Upper lobe of right lung (tissue), 1 donor: Measurements from ENCODE around the gene KRT74. TPM values are rescaled to one million over a fixed set of nuclear protein-coding genes. Genes with fewer than 3 reads are reported as not detected.

Experiments used
- ATAC-seq: fragments of 200-7000 bp; cut with Tn5 transposase; one replicate; pipeline ENCODE4 v1.9.1; 2020; ENCODE audit warnings: mild to moderate bottlenecking, moderate library complexity
- DNase-seq: peaks from one replicate; pipeline ENCODE4 v3.0.0-alpha.2; 2020
- H3K27ac ChIP-seq: fragments of 200-600 bp; one replicate; pipeline ENCODE4 v1.8.0; 2022
- H3K27me3 ChIP-seq: fragments of 200-600 bp; one replicate; pipeline ENCODE4 v1.8.0; 2022; ENCODE audit warnings: mild to moderate bottlenecking
- H3K36me3 ChIP-seq: fragments of 200-600 bp; one replicate; pipeline ENCODE4 v1.8.0; 2022
- H3K4me1 ChIP-seq: fragments of 200-600 bp; one replicate; pipeline ENCODE4 v1.8.0; 2022
- H3K4me3 ChIP-seq: fragments of 200-600 bp; one replicate; pipeline ENCODE4 v1.8.0; 2022; ENCODE audit warnings: mild to moderate bottlenecking
- H3K9me3 ChIP-seq: fragments of 200-600 bp; one replicate; pipeline ENCODE4 v1.8.0; 2022
- intact Hi-C: fragments of 100-400 bp; cut with DNase I; formaldehyde crosslinking; loops from one replicate; pipeline ENCODE4 v1.11.0; 2022
- total RNA-seq: library from RNA; stranded (reverse); fragmentation: NEBNext Ultra II Directional; extraction: Animal tissue kit (Norgen Biotek cat#: 25700); gene quantifications from one replicate; pipeline ENCODE4 v1.2.1, GENCODE V29; 2021
- TF ChIP-seq, protein P1 (sequence below): fragments of 200-600 bp; IDR thresholded peaks from one replicate; pipeline ENCODE4 v1.8.0; 2022; ENCODE audit warnings: antibody characterized with exemption
- donor health status: DM: no; HTN: yes; CAD: no; lungs with severe emphysema.

Gene KRT74
- total RNA-seq, 1 donor from 2014 or later: not detected

DNA sequence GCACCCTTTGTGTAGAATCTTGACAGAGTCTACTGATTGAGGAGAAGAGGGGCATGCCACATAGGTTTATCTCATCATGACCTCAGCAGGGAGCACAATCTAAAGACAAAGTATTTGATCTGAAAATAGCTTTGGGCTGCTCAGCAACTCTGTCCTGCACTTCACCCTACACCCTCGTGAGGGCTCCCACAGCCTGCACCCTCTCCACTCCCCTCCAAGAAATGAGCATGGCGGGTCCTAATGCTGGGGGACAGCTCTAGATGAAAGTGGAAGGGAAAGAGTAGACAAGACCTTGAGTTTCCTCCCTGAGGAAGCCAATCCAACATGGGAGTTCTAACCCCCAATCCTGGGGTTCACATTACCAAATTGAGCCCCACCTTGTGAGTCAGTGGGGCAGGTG, 42.7 kb downstream of the KRT74 start:
- Histone ChIP-seq H3K4me1 (no peaks in the 10 kb centered on the region), H3K36me3 (no peaks in the 10 kb centered on the region), H3K9me3 (no peaks in the 10 kb centered on the region), H3K27ac (no peak overlapping the region), H3K27me3 (no peaks in the 10 kb centered on the region), H3K4me3 (no peak overlapping the region)
- ATAC-seq (no peak), DNase-seq (peak; percentile 18)
- intact Hi-C loops: no loop called here
- TF ChIP-seq, protein P1, sequence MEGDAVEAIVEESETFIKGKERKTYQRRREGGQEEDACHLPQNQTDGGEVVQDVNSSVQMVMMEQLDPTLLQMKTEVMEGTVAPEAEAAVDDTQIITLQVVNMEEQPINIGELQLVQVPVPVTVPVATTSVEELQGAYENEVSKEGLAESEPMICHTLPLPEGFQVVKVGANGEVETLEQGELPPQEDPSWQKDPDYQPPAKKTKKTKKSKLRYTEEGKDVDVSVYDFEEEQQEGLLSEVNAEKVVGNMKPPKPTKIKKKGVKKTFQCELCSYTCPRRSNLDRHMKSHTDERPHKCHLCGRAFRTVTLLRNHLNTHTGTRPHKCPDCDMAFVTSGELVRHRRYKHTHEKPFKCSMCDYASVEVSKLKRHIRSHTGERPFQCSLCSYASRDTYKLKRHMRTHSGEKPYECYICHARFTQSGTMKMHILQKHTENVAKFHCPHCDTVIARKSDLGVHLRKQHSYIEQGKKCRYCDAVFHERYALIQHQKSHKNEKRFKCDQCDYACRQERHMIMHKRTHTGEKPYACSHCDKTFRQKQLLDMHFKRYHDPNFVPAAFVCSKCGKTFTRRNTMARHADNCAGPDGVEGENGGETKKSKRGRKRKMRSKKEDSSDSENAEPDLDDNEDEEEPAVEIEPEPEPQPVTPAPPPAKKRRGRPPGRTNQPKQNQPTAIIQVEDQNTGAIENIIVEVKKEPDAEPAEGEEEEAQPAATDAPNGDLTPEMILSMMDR: no peak

DNA sequence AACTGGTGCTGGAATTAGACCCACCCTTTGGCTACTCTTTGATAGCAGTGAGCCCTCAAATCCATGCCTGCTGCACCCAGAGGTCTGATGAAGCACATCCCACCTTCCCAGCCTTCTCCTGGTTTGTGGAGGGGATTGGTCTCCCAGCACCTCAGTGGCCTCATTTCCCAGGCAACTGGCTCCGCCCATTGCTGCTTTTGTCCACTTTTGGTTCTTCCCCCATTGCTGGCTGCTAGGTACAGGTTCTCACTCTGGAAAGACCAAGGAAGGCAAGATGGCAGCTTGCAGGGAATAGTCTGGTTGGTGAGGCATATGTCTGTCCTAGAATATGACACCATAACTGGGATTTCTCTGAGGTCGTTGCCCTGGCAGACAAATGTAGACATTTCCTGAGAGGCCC, 43.3 kb downstream of the KRT74 start:
- DNase-seq (peak; percentile 48), ATAC-seq (no peak)
- H3K9me3 ChIP-seq: no peaks in the 10 kb centered on the region
- TF ChIP-seq, protein P1: no peak
- H3K4me1 ChIP-seq: no peaks in the 10 kb centered on the region
- no peak overlapping the region for H3K4me3 ChIP-seq
- H3K27ac ChIP-seq: no peak overlapping the region
- no peaks in the 10 kb centered on the region for H3K27me3 ChIP-seq
- H3K36me3 ChIP-seq: no peaks in the 10 kb centered on the region
- intact Hi-C loops: no loop called here

DNA sequence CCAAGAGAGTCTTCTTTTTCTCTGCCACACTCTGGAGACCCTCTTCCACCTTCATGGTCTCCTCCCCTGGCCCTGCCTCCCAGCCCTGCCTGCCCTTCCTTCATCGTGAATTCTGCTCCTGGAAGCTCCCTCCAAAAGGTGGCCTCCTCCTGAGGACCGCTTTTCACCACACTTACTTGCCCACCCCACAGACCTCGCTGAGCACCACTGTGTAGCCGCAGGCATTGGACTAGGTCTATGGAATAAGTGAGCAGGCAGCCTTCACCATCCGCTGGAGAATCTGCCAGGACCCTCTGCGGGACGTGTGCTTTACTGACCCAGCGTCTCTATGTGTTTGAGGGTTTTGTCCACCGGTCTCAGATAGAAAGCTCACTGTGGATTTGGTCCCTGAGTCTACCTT, 43.8 kb downstream of the KRT74 start:
- no peaks in the 10 kb centered on the region for H3K4me1 ChIP-seq
- H3K27ac ChIP-seq: no peak overlapping the region
- intact Hi-C loops: no loop called here
- no peaks in the 10 kb centered on the region for H3K27me3 ChIP-seq
- no peaks in the 10 kb centered on the region for H3K9me3 ChIP-seq
- TF ChIP-seq, protein P1: no peak
- H3K36me3 ChIP-seq: no peaks in the 10 kb centered on the region
- DNase-seq: no peak
- no peak overlapping the region for H3K4me3 ChIP-seq
- no peak for ATAC-seq

DNA sequence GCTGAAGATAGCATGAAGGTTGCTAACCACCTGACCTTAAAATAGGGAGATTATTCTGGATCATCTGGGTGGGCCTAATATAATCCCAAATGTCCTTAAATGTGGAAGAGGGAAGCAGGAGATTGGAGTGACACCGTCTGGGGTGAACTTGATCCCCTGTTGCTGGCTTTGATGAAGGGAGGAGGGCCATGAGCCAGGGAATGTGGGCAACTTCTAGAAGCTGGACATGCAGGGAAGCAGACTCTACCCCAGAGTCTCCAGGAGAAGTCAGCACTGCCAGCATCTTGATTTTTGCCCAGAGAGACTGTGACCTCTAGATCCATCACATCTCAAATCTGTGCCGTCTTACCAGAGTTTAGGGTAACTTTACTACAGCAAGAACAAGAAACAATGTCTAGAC, 44.2 kb downstream of the KRT74 start:
- H3K9me3 ChIP-seq: no peaks in the 10 kb centered on the region
- intact Hi-C loops: no loop called here
- H3K27me3 ChIP-seq: no peaks in the 10 kb centered on the region
- no peak overlapping the region for H3K27ac ChIP-seq
- no peaks in the 10 kb centered on the region for H3K36me3 ChIP-seq
- no peak overlapping the region for H3K4me3 ChIP-seq
- no peak for ATAC-seq
- TF ChIP-seq, protein P1: no peak
- no peaks in the 10 kb centered on the region for H3K4me1 ChIP-seq
- no peak for DNase-seq

DNA sequence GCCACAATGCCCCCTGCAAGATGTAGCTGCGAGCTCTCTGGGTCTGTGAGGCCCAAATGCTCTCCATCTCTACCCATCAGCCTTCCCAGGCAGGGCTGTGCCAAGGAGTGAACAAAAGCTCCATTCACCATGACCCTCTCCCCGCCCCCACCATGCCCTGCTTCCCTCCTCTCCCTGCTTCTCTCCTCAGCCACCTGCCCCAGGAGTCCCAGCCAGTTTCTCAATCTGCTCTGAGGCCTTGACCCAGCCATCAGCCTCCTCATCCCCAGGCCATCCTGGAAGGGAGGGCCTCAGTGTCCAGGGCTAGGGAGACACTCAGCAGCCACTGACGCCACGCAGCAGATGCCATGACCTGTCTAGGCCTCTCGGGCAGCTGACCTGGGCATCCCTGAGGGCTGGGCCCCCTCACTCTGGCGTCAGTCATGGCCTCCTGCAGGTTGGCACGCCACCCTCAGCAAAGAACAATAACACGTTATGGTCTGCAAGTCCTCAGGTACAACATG, 45.0 kb downstream of the KRT74 start:
- no peak overlapping the region for H3K4me3 ChIP-seq
- no peaks in the 10 kb centered on the region for H3K4me1 ChIP-seq
- no peaks in the 10 kb centered on the region for H3K36me3 ChIP-seq
- TF ChIP-seq, protein P1: no peak
- H3K9me3 ChIP-seq: no peaks in the 10 kb centered on the region
- intact Hi-C loops: no loop called here
- DNase-seq (no peak), ATAC-seq (no peak)
- no peak overlapping the region for H3K27ac ChIP-seq
- no peaks in the 10 kb centered on the region for H3K27me3 ChIP-seq
